ENCODE results near the gene WBP4.

Gene WBP4

DNA sequence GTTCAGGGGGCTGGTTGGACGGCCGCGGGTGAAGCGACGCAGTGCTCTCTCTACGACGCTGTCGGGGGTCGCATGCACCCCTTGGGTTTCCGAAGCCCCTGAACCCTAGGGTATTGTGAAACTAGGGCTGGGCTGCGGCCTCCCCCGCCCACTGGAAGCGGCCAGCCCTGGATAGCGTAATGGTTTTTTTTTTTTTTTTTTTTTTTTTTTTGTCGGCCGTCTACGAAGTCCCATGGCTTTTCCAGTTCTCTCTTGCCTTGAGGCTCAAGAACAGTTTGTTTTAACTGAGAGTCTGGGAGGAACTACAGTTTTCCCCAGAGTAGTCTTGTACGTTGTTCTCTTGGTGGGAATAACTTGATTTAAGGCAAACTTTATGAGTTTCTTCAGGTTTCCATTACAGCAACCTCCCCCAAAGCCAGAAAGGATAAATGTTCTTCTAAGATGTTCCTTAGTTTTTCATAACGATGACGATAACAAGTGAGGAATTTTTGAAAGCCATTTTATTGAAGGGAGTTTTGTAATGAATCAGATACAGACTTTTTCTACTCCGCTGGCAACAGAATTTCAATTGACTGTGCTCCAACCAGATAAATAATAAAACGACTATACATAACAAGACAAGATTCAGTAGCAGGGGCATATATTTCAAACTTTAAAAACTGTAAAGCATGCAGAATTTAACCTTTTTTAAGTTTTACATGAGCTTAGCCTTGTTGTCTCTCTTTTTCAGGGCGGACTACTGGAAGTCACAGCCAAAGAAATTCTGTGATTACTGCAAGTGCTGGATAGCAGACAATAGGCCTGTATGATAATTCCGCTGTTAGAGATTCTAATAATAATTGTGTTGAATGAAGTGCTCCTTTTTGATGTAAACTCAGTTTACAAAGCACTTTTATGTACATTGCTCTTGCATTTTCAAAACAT, 867 bp downstream of the WBP4 start:
- DNase-seq (ENCODE audit: low read depth) = no peak
- TF ChIP-seq, protein P1, sequence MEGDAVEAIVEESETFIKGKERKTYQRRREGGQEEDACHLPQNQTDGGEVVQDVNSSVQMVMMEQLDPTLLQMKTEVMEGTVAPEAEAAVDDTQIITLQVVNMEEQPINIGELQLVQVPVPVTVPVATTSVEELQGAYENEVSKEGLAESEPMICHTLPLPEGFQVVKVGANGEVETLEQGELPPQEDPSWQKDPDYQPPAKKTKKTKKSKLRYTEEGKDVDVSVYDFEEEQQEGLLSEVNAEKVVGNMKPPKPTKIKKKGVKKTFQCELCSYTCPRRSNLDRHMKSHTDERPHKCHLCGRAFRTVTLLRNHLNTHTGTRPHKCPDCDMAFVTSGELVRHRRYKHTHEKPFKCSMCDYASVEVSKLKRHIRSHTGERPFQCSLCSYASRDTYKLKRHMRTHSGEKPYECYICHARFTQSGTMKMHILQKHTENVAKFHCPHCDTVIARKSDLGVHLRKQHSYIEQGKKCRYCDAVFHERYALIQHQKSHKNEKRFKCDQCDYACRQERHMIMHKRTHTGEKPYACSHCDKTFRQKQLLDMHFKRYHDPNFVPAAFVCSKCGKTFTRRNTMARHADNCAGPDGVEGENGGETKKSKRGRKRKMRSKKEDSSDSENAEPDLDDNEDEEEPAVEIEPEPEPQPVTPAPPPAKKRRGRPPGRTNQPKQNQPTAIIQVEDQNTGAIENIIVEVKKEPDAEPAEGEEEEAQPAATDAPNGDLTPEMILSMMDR (IDR thresholded peaks at IDR 0.05; ENCODE audit: insufficient read depth, low read depth, low read length, missing control alignments) = no peak
- H3K4me3 ChIP-seq (ENCODE audit: low read depth, low read length) = peak overlapping the region; percentile 94

DNA sequence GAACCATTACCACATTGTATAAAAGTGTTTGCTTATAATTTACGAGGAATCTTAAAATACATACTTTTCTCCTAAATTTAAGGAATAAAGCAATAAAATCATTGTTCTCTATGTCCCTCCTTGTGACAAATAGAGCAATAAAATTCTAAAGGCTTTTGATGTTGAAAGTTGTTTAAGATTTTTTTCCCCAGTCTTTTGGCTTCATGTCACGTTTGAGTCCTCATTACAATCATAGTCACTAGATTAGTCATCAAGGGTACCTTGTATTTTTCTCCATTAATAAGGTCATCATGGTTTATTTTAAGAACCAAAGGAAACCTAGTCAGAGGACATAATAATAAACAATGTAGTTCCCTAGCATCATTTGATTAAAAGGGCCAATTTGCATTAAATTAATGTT, 3.2 kb downstream of the WBP4 start:
- DNase-seq (ENCODE audit: low read depth) = no peak
- H3K4me3 ChIP-seq (ENCODE audit: low read depth, low read length) = no peak overlapping the region
- TF ChIP-seq, protein P1 (IDR thresholded peaks at IDR 0.05; ENCODE audit: insufficient read depth, low read depth, low read length, missing control alignments) = no peak

DNA sequence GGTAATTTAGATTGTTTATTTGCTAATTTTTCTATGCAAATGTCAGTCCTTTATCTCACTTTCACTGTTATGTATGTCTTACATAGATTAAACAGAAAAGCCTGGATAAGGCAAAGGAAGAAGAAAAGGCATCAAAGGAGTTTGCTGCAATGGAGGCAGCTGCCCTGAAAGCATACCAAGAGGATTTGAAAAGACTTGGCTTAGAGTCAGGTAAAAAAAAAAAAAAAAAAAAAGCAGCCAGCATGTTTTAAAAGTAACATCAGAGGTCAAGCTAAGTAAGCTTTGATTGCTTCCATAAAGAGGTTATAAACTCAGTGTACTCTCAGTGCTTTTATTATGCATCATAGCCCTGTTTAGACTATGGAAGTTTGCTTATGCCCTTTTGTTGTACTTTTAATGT, 3.8 kb downstream of the WBP4 start:
- DNase-seq (ENCODE audit: low read depth) = no peak
- TF ChIP-seq, protein P1 (IDR thresholded peaks at IDR 0.05; ENCODE audit: insufficient read depth, low read depth, low read length, missing control alignments) = no peak
- no peak overlapping the region for H3K4me3 ChIP-seq (ENCODE audit: low read depth, low read length)

DNA sequence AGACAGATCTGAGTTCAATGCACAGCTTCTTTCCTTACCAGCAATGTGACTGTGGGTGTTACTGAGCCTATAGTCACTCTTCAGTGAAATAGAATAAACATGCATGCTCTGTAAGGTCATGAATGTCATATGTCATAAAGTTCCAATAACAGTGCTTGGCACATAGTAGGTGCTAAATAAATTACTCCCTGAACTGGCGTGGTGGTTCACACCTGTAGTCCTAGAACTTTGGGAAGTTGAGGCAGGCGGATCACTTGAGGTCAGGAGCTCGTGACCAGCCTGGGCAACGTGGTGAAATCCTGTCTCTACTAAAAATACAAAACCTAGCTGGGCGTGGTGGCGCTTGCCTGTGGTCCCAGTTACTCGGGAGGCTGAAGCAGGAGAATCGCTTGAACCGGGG, 13.2 kb downstream of the WBP4 start:
- TF ChIP-seq, protein P1 (IDR thresholded peaks at IDR 0.05; ENCODE audit: insufficient read depth, low read depth, low read length, missing control alignments) = no peak
- DNase-seq (ENCODE audit: low read depth) = no peak
- no peak overlapping the region for H3K4me3 ChIP-seq (ENCODE audit: low read depth, low read length)

DNA sequence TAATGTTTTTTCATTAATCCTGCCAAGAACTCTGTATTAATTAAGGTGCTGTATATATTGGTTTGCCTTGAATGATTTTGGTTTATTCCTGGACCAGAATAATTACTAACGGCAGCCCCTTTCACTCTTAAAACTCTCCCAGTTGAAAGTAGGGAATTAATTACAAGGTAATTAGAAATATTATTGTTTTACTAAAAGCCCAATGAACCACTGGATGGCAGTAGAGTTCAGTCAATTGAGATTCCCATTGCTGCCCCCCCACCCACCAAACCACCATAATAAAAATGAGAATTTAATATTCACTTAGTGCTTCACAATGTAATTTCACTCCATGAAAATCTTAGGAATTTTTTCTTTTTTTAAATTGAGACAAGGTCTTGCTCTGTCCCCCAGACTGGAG, 13.7 kb downstream of the WBP4 start:
- TF ChIP-seq, protein P1 (IDR thresholded peaks at IDR 0.05; ENCODE audit: insufficient read depth, low read depth, low read length, missing control alignments) = peak; percentile 40
- DNase-seq (ENCODE audit: low read depth) = peak; percentile 36
- H3K4me3 ChIP-seq (ENCODE audit: low read depth, low read length) = no peak overlapping the region

DNA sequence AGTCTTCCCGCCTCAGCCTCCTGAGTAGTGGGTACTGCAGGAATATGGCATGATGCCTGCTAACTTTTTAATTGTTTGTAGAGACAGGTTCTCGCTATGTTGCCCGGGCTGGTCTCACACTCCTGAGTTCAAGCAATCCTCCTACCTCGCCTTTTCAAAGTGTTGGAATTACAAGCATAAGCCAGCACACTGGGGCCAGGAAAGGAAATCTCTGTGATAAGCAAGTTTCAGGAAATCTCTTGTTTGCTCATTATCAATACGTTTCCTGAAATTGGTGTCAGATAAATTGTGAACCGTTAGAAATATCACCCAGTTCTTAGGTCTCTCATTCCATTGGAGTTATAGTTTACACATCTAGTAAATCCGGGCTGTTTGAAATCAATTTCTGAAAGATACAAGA, 14.2 kb downstream of the WBP4 start:
- no peak overlapping the region for H3K4me3 ChIP-seq (ENCODE audit: low read depth, low read length)

More for the DNA sequence above, 14.2 kb downstream of the WBP4 start:
- TF ChIP-seq, protein P1 (IDR thresholded peaks at IDR 0.05; ENCODE audit: insufficient read depth, low read depth, low read length, missing control alignments) = no peak
- DNase-seq (ENCODE audit: low read depth) = no peak
